Measurements from ENCODE around the gene MPI.
A peak's percentile ranks its signal among the peaks of the same experiment; 100 is the strongest.
"Not testable (repeated sequence)": the region's sequence is repeated elsewhere in the genome, so short reads cannot be mapped to it uniquely, and the experiment has no call there.

The MPI gene

DNA sequence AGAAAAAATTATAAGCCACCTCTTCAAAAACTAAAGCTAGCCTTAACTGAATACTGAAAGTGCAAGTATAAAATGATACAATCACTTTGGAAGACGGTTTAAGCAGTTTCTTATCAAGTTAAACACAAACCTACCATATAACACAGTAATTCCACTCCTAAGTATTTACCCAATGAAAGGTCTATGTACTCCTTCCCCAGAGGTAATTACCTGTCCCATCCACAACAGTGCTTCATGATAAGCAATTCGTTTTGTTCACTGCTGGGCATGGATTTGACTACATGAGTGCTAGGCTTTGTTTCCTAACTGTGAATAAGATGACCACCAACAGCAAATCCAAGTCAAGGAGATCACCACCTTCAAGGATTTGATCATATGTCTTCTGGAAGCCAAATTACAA lies 43.7 kb downstream of the MPI start:
- DNase-seq (ENCODE audit: low read depth in 3 of 3), result no peak

DNA sequence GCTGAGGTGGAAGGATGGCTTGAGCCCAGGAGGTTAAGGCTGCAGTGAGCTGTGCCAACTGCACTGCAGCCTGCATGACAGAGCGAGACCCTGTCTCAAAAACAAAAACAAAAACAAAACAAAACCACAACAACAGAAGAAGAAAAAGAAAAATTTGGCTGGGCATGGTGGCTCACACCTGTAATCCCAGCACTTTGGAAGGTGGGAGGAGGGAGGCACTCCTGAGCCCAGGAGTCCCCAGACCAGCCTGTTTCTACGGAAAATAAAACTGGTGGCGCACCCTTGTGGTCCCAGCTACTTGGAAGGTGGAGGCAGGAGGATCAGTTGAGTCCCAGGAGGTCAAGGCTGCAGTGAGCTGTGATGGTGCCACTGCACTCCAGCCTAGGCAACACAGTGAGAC lies 45.4 kb downstream of the MPI start:
- DNase-seq (ENCODE audit: low read depth in 3 of 3), result not testable (repeated sequence)

DNA sequence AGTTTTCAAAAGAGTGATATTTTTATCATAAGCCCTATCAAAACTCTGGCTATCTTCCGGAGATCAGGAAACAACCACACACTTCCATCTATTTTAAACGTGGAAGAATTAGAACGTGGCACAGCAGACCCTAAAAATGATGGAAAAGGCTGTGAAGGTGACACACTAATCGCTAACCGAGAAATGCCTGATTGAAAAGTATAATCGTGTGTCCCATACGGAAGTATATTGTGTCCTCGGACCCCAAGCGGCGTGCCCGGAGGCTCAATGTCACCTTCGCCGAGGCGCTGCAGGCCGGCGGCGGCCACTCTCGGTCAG lies 47.4 kb downstream of the MPI start:
- DNase-seq (ENCODE audit: low read depth in 3 of 3), result no peak

DNA sequence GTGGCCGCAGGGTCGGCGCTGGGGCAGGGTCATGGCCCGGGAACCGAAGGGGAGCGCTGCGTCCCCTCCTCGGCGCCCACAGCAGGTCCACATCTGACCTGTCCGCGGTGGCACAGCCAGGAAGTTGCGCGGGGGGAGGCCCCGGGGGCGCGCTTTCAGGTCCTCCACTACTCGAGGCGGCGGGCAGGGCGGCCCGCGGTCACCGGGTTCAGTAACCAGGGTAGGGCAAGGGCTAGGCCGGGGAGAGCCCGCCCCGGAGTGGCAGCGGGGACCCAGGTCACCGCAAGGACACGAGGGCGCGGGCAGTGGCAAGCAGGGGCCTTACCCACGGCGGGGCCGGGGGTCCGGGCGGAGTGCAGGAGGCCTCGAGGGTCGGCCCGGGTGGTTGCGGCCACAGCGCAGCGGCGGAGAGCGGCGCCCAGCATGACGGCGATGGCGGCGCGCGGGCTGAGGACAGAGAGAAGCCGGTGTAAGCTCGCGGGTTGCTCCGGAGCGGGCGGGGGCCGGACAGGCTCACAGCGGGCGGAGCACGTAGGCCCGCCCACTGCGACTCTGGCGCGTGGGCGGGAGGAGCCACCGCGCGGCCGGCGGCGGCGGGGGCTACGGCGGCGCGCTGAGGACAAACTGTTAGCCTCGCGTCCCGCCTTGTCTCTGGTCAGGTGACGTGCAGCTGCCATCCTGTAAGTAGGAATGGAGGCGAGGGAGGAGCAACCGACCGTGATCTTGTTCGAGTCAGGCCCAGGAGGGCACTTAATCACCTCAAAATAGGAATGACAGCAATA lies 47.9 kb downstream of the MPI start, which contains the start of gene COX5A:
TSS of gene COX5A (minus strand) at position 484 of the 782 bp plus-strand sequence. CDS start at position 425, 59 bp downstream.
- peak; percentile 82 to 92 (median 86) for DNase-seq (ENCODE audit: low read depth in 3 of 3)

DNA sequence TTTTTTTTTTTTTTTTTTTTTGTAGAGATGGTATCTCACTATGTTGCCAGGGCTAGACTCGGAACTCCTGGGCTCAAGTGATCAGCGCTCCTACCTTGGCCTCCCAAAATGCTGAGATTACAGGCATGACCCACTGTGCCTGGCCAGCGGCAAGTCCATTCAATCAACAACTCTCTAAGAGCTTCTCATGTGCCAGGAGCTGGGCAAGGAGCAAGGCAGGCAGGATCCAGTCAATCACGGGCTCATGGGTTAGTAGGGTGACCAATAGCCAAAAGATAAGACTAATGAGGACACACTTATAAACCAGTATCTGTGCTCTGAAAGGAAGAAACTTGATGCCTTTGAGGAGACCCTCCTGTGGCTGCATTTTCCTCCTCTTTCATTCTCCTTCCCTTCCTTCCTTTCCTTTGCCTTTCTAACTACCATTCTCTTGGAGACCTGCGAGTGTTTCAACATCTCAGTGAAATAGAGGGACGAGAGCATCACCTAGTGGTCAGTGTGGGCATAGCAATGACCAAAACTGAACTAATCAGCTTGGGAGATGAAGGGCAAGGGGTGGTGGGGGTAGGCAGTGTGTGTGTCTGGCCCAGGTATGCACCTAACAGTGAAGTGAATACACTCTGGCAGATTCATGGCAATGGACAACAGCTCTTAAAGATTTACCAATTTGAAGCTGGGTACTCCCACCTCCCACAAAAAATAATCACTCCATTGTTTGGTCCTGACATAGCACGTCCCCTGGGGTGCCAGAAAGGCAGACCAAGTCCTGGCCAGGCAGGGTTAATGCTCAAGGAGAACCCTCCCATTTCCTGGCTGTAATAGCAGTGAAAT lies 60.5 kb downstream of the MPI start:
- DNase-seq (ENCODE audit: low read depth in 3 of 3), result peak; percentile 55 to 72 (median 56)

DNA sequence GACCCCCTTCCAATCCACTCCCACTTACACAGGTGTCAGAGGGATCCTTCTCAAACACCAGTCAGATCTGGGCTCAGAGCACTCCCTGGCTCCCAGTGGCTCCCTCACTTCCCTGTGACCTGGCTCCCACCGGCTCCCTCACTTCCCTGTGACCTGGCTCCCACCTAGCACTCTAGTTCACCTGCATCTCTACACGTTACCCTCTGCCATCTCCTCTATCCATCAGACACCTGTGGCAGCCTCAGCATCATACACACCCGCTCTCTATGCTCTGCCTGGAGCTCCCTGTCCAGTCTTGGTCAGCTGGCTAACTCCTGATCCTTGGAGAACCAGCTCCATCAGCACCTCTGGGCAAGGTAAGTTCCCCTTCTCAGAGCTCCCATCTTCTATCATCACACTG lies 61.2 kb downstream of the MPI start:
- DNase-seq (ENCODE audit: low read depth in 3 of 3), result no peak
